Astrocyte (in vitro differentiated cells and primary cell): ENCODE data around the gene METTL23. TPM values are rescaled to one million over a fixed set of nuclear protein-coding genes. Genes with fewer than 3 reads are reported as not detected.

Source experiments
- DNase-seq: peaks from one replicate; pipeline ENCODE4 v3.0.0-alpha.2; 2010; ENCODE audit warnings: low read depth
- FAIRE-seq: peaks from 2 replicates; lab custom pipeline; 2011; peaks lifted over from hg19 to GRCh38; lab: Jason Lieb, UNC
- H2AFZ ChIP-seq: 2 replicates; pipeline ENCODE4 v1.6.0; 2012; ENCODE audit warnings: low read depth, low read length, inconsistent platforms
- H3K27ac ChIP-seq: 2 replicates; pipeline ENCODE4 v1.5.1; 2011; ENCODE audit warnings: low read depth, low read length, inconsistent platforms
- H3K27me3 ChIP-seq: 2 replicates; pipeline ENCODE4 v1.6.0; 2011; ENCODE audit warnings: low read length, inconsistent platforms; ENCODE audit not compliant: insufficient read depth
- H3K36me3 ChIP-seq: 2 replicates; pipeline ENCODE4 v1.5.1; 2011; ENCODE audit warnings: low read length, inconsistent platforms; ENCODE audit not compliant: insufficient read depth
- H3K4me1 ChIP-seq: 2 replicates; pipeline ENCODE4 v1.5.1; 2011; ENCODE audit warnings: low read length, inconsistent platforms; ENCODE audit not compliant: insufficient read depth
- H3K4me2 ChIP-seq: 2 replicates; pipeline ENCODE4 v1.6.0; 2012; ENCODE audit warnings: low read length, inconsistent platforms
- H3K4me3 ChIP-seq: 2 replicates; pipeline ENCODE4 v1.5.1; 2011; ENCODE audit warnings: low read depth, mild to moderate bottlenecking, low read length, inconsistent platforms; ENCODE audit not compliant: insufficient read depth
- H3K79me2 ChIP-seq: 2 replicates; pipeline ENCODE4 v1.6.0; 2012; ENCODE audit warnings: mild to moderate bottlenecking, low read length, inconsistent platforms; ENCODE audit not compliant: insufficient read depth
- H3K9ac ChIP-seq: 2 replicates; pipeline ENCODE4 v1.6.0; 2012; ENCODE audit warnings: mild to moderate bottlenecking, low read length, inconsistent platforms
- H3K9me3 ChIP-seq: 2 replicates; pipeline ENCODE4 v1.5.1; 2012; ENCODE audit warnings: low read depth, mild to moderate bottlenecking, low read length, inconsistent platforms; ENCODE audit not compliant: insufficient read depth
- H4K20me1 ChIP-seq: 2 replicates; pipeline ENCODE4 v1.6.0; 2012; ENCODE audit warnings: low read length, inconsistent platforms; ENCODE audit not compliant: insufficient read depth
- H3K27ac Mint-ChIP-seq: one replicate; pipeline ENCODE4 v1.8.0; 2021; ENCODE audit warnings: mild to moderate bottlenecking, mixed read lengths; ENCODE audit not compliant: unreplicated experiment
- H3K27me3 Mint-ChIP-seq: one replicate; pipeline ENCODE4 v1.8.0; 2021; ENCODE audit warnings: low read depth, mixed read lengths; ENCODE audit not compliant: unreplicated experiment
- H3K36me3 Mint-ChIP-seq: one replicate; pipeline ENCODE4 v1.8.0; 2021; ENCODE audit warnings: low read depth, mixed read lengths; ENCODE audit not compliant: unreplicated experiment
- H3K4me1 Mint-ChIP-seq: one replicate; pipeline ENCODE4 v1.8.0; 2021; ENCODE audit warnings: low read depth, mixed read lengths; ENCODE audit not compliant: unreplicated experiment
- H3K4me3 Mint-ChIP-seq: one replicate; pipeline ENCODE4 v1.8.0; 2021; ENCODE audit warnings: mild to moderate bottlenecking, moderate library complexity, mixed read lengths; ENCODE audit not compliant: unreplicated experiment
- H3K9me3 Mint-ChIP-seq: one replicate; pipeline ENCODE4 v1.8.0; 2021; ENCODE audit warnings: mild to moderate bottlenecking, mixed read lengths; ENCODE audit not compliant: unreplicated experiment
- EZH2 ChIP-seq: IDR thresholded peaks from 2 replicates; pipeline ENCODE4 v1.6.1; 2012; ENCODE audit warnings: mild to moderate bottlenecking, low read length, inconsistent platforms; ENCODE audit not compliant: insufficient read depth
- total RNA-seq: library from RNA; stranded (reverse); gene quantifications from 2 replicates; pipeline ENCODE4 v1.2.1, GENCODE V29; 2021
- TF ChIP-seq, protein P1 (sequence below): IDR thresholded peaks from 2 replicates; pipeline ENCODE4 v1.5.1; 2011; ENCODE audit warnings: low read depth, mild to moderate bottlenecking, inconsistent platforms, low read length, moderate library complexity; ENCODE audit not compliant: insufficient read depth

Gene METTL23
- total RNA-seq, 1 donor from 2014 or later: 24.3 TPM

DNA sequence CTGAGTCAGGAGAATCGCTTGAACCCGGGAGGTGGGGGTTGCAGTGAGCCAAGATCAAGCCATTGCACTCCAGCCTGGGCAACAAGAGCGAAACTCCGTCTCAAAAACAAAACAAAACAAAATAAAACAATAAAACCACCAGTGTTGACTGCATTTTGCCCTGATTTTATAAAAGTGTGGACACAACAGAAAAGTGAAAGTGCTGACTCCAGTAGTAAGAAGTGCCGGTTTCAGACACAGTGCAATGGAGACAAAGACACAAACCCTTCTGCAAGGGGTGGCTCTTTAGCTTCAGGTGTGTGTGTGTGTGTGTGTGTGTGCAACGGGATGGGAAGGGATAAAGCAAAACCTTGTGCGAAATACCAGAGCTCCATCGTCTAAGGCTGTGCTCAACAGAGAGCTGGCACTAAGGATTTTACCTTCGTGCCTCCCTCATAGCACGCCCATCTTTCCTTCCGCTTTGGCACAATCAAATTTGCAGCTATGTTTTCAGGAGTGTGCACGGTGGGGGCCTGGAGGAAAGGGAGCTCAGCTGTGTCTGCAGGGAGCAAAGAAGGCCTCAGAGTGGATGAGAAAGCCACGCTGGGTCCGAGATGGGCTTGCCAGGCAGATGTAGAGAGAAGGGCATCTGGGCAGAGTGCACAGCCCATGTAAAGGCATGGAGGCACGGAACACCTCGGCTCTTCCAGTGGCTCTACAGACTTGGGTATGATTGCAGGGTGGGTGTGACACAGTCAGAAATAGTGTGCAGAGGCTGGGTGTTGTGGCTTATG, 31.4 kb upstream of the METTL23 start:
- Histone ChIP-seq H3K27me3 (no peaks in the 10 kb centered on the region), H3K9ac (no peak overlapping the region), H3K27ac (no peak overlapping the region), H4K20me1 (peaks cover 58% of the 10 kb centered on the region), H3K79me2 (peaks cover 96% of the 10 kb centered on the region), H3K4me3 (no peak overlapping the region), H3K4me1 (peaks cover 32% of the 10 kb centered on the region), H3K4me2 (no peak overlapping the region), H3K9me3 (no peaks in the 10 kb centered on the region), H2AFZ (no peak overlapping the region), H3K36me3 (no peaks in the 10 kb centered on the region)
- Mint-ChIP-seq H3K27ac (no peak overlapping the region), H3K4me3 (no peak overlapping the region), H3K9me3 (no peaks in the 10 kb centered on the region), H3K4me1 (peaks cover 39% of the 10 kb centered on the region), H3K27me3 (no peaks in the 10 kb centered on the region), H3K36me3 (peaks cover 7% of the 10 kb centered on the region)
- no peak for DNase-seq
- no peak for FAIRE-seq
- no peak for TF ChIP-seq EZH2
- TF ChIP-seq, protein P1, sequence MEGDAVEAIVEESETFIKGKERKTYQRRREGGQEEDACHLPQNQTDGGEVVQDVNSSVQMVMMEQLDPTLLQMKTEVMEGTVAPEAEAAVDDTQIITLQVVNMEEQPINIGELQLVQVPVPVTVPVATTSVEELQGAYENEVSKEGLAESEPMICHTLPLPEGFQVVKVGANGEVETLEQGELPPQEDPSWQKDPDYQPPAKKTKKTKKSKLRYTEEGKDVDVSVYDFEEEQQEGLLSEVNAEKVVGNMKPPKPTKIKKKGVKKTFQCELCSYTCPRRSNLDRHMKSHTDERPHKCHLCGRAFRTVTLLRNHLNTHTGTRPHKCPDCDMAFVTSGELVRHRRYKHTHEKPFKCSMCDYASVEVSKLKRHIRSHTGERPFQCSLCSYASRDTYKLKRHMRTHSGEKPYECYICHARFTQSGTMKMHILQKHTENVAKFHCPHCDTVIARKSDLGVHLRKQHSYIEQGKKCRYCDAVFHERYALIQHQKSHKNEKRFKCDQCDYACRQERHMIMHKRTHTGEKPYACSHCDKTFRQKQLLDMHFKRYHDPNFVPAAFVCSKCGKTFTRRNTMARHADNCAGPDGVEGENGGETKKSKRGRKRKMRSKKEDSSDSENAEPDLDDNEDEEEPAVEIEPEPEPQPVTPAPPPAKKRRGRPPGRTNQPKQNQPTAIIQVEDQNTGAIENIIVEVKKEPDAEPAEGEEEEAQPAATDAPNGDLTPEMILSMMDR: no peak

DNA sequence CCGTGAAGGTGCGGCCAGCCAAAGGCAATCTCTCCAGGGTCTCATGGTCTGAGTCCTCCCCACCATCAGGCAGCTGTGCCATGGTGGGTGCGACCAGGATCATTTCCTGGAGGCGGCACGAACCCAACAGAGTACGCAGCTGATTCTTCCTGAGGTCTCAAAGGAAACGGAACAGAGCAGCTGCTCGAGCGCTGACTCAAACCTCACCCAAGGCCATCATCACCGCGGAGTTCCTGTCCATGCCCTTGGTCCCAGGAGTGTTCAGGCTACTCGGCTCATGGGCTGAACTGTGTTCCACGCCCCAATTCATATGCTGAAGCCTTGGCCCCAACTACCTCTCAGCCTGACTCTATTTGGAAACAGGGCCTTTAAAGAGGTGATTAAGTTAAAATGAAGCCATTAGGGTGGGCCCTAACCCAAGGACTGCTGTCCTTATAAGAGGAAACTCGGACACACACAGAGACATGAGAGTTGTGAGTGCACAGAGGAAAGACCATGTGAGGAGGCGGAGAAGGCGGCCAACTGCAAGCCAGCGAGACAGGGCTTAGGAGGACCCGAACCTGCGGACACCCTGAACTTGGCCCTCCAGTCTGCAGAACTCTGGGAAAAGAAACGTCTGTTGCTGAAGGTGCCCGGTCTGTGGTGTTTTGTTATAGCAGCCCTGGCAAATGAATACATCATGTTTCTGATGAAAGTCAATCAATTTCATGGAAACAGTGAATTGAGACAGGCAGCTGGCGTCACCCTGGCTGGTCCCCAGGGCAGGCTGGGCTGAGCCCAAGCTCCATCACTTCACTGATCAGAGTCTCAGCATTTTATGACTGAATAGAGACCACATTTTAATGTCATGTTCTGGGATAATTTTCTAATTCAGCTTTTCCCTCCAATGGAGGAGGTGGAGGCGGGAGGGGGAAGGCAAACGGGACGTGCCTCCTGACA, 29.6 kb upstream of the METTL23 start:
- Histone ChIP-seq H2AFZ (no peak overlapping the region), H4K20me1 (peaks cover 54% of the 10 kb centered on the region), H3K27ac (peak overlapping the region; percentile 65), H3K79me2 (peaks cover 96% of the 10 kb centered on the region), H3K4me1 (peaks cover 48% of the 10 kb centered on the region), H3K9me3 (no peaks in the 10 kb centered on the region), H3K9ac (peak overlapping the region; percentile 48), H3K4me3 (no peak overlapping the region), H3K36me3 (no peaks in the 10 kb centered on the region), H3K4me2 (peak overlapping the region; percentile 78), H3K27me3 (no peaks in the 10 kb centered on the region)
- H3K27me3 Mint-ChIP-seq: no peaks in the 10 kb centered on the region
- no peaks in the 10 kb centered on the region for H3K9me3 Mint-ChIP-seq
- DNase-seq (peak; percentile 60), FAIRE-seq (no peak)
- H3K36me3 Mint-ChIP-seq: peaks cover 4% of the 10 kb centered on the region
- H3K27ac Mint-ChIP-seq: peak overlapping the region; percentile 81
- peaks cover 57% of the 10 kb centered on the region for H3K4me1 Mint-ChIP-seq
- H3K4me3 Mint-ChIP-seq: peak overlapping the region; percentile 37
- TF ChIP-seq, protein P1: no peak
- no peak for TF ChIP-seq EZH2
